ENCODE measurements around the gene PLCB1. TPM values are rescaled to one million over a fixed set of nuclear protein-coding genes. Genes with fewer than 3 reads are reported as not detected.
A peak's percentile ranks its signal among the peaks of the same experiment; 100 is the strongest.
"Not testable (repeated sequence)": the region's sequence is repeated elsewhere in the genome, so short reads cannot be mapped to it uniquely, and the experiment has no call there.

Gene PLCB1
- total and polyA plus RNA-seq, 7 donors: 1.5 to 10.7 (median 4.2) TPM

- peak in 1 of 4 donors; percentile 34 for ATAC-seq
- Histone ChIP-seq H3K27me3 (ENCODE audit: insufficient read depth in 3 of 3, low read length in 2 of 3) (no peaks in the 10 kb centered on the region), H3K4me3 (no peak overlapping the region), H3K9me3 (no peaks in the 10 kb centered on the region), H3K27ac (no peak overlapping the region), H3K4me1 (no peaks in the 10 kb centered on the region), H3K36me3 (ENCODE audit: insufficient read depth in 1 of 2, low read depth in 1 of 2) (no peaks in the 10 kb centered on the region)
- WGBS, 3 donors: 74 to 80% (median 77%) methylated on average over 6 of the region's 6 CpGs
- intact Hi-C loops (cut with DNase I): no loop called here
- DNase-seq: no peak
- no peak for TF ChIP-seq CTCF (IDR thresholded peaks at IDR 0.05)
Measured at GRCh38 chr20:8454137-8454712, 322.2 kb downstream of the PLCB1 start.

GRCh38 chr20:8456765-8457164, 324.7 kb downstream of the PLCB1 start:
- no peaks in the 10 kb centered on the region for H3K36me3 ChIP-seq (ENCODE audit: insufficient read depth in 1 of 2, low read depth in 1 of 2)
- intact Hi-C loops (cut with DNase I): no loop called here
- no peak overlapping the region for H3K4me3 ChIP-seq
- no peaks in the 10 kb centered on the region for H3K27me3 ChIP-seq (ENCODE audit: insufficient read depth in 3 of 3, low read length in 2 of 3)
- ATAC-seq: no peak
- H3K27ac ChIP-seq: no peak overlapping the region
- DNase-seq: no peak
- no peak for TF ChIP-seq CTCF (IDR thresholded peaks at IDR 0.05)
- no peaks in the 10 kb centered on the region for H3K9me3 ChIP-seq
- peaks cover 7% of the 10 kb centered on the region for H3K4me1 ChIP-seq

- ATAC-seq: no peak
- Histone ChIP-seq H3K4me3 (no peak overlapping the region), H3K4me1 (peaks cover 7% of the 10 kb centered on the region), H3K9me3 (no peaks in the 10 kb centered on the region), H3K27ac (no peak overlapping the region), H3K36me3 (ENCODE audit: insufficient read depth in 1 of 2, low read depth in 1 of 2) (no peaks in the 10 kb centered on the region), H3K27me3 (ENCODE audit: insufficient read depth in 3 of 3, low read length in 2 of 3) (no peaks in the 10 kb centered on the region)
- TF ChIP-seq CTCF (IDR thresholded peaks at IDR 0.05): no peak
- 55 to 92% (median 74%) methylated on average over 4 of the region's 4 CpGs for WGBS, 3 donors
- no peak for DNase-seq
- intact Hi-C loops (cut with DNase I): no loop called here
Measured at GRCh38 chr20:8457978-8458377, 325.9 kb downstream of the PLCB1 start.

- peaks cover 7% of the 10 kb centered on the region for H3K4me1 ChIP-seq
- no peaks in the 10 kb centered on the region for H3K27me3 ChIP-seq (ENCODE audit: insufficient read depth in 3 of 3, low read length in 2 of 3)
- H3K9me3 ChIP-seq: no peaks in the 10 kb centered on the region
- H3K36me3 ChIP-seq (ENCODE audit: insufficient read depth in 1 of 2, low read depth in 1 of 2): no peaks in the 10 kb centered on the region
- no peak for ATAC-seq
- H3K27ac ChIP-seq: no peak overlapping the region
- no peak for TF ChIP-seq CTCF (IDR thresholded peaks at IDR 0.05)
- no peak for DNase-seq
- H3K4me3 ChIP-seq: no peak overlapping the region
- intact Hi-C loops (cut with DNase I): no loop called here
Measured at GRCh38 chr20:8461186-8461585, 329.1 kb downstream of the PLCB1 start.

GRCh38 chr20:8464368-8464767, 332.3 kb downstream of the PLCB1 start:
- no peak for DNase-seq
- WGBS, 3 donors: 85 to 93% (median 92%) methylated on average over 2 of the region's 2 CpGs

GRCh38 chr20:8466781-8467180, 334.7 kb downstream of the PLCB1 start:
- H3K9me3 ChIP-seq; H3K4me1 ChIP-seq; ATAC-seq; H3K36me3 ChIP-seq (ENCODE audit: insufficient read depth in 1 of 2, low read depth in 1 of 2); DNase-seq; intact Hi-C loops (cut with DNase I); H3K27ac ChIP-seq; H3K27me3 ChIP-seq (ENCODE audit: insufficient read depth in 3 of 3, low read length in 2 of 3); H3K4me3 ChIP-seq: not testable (repeated sequence)
- WGBS, 3 donors: 77 to 84% (median 82%) methylated on average over 2 of the region's 2 CpGs

More at GRCh38 chr20:8464368-8464767, 332.3 kb downstream of the PLCB1 start:
- H3K4me3 ChIP-seq: no peak overlapping the region
- no peak for TF ChIP-seq CTCF (IDR thresholded peaks at IDR 0.05)
- no peaks in the 10 kb centered on the region for H3K36me3 ChIP-seq (ENCODE audit: insufficient read depth in 1 of 2, low read depth in 1 of 2)
- H3K27ac ChIP-seq: no peak overlapping the region
- no peaks in the 10 kb centered on the region for H3K27me3 ChIP-seq (ENCODE audit: insufficient read depth in 3 of 3, low read length in 2 of 3)
- intact Hi-C loops (cut with DNase I): no loop called here
- H3K4me1 ChIP-seq: peaks cover 7% of the 10 kb centered on the region
- no peaks in the 10 kb centered on the region for H3K9me3 ChIP-seq
- no peak for ATAC-seq
